Stimulated activated CD8-positive, alpha-beta memory T cell treated with anti-CD3 and anti-CD28 coated beads, Interleukin-4, amount 100 ng/mL, for 24 hours (primary cell): ENCODE data around the gene MEFV.

Experiments
- DNase-seq: peaks from one replicate; pipeline ENCODE4 v3.0.0-alpha.2; 2020; ENCODE audit warnings: low read depth

The MEFV gene

DNA sequence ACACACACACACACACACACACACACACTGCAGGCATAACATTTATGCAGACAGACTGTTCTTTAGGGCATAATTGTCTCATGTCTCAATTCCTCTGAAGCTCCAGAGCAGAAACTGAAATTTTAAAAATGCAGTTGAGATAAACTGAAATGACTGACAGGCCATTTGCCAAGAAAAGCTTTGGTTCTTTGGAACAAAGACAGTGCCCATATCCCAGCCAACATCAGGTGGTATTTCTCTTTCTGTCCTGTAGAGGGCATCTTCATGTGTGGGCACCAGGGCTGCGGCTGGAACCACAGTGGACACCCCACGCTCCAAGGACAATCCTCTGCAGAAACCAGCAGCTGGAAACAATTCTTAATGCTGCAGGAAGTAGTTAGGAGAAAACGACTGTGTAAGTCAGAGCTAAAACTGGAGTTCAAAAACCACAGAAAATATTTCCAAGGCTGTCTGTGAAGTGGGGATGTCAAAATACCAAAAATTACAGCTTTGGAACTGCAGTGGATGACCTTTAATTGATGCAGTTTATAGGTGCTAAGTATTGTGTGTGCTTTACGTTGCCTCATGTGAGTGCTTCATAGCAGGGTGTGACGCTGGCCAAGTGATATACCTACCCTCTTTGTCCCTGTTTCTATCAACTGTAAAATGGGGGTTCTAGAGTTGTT, 10.6 kb upstream of the MEFV start:
- no peak for DNase-seq

DNA sequence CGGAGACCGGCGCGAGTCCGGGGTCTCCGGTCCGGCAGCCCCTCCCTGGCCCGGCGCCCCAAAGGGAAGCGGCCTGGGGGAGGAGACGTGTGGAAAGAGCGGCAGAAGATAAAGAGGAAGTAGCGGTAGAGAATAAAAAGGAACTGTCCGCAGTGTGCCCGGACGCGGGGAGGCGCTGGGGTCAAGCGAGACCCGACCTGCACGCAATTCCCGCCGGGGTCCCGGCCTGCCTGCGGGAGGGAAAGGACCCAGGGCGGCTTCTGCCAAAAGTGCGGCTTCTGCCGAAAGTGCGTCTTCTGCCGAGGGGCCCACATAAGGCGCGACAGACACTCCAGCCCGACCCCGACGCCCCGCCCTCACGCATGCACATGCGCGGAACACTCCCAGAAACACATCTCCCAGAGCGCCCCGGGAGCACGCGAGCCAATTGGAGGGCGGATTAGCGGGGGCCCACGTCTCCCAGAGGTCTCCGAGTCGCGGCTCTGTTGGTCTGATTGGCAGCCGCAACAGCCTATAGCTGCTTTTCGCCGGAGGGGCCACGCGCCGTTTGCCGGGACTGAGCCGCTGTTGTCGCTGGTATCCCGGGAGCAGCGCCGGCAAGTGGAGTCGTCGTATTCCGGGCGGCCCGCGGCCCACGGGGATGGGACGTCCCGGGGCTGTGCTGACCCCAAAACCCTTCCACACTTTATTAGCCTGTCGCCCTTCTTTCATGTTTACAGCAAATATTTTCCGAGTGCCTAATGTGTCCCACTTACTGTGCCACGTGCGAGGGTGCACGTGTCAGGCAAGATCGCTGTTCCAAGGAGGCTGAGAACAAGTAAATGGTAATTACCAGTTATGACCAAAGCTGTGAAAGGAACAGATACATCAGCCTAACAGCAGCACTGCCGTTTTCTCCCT, 8.0 kb upstream of the MEFV start:
- peak; percentile 95 for DNase-seq

DNA sequence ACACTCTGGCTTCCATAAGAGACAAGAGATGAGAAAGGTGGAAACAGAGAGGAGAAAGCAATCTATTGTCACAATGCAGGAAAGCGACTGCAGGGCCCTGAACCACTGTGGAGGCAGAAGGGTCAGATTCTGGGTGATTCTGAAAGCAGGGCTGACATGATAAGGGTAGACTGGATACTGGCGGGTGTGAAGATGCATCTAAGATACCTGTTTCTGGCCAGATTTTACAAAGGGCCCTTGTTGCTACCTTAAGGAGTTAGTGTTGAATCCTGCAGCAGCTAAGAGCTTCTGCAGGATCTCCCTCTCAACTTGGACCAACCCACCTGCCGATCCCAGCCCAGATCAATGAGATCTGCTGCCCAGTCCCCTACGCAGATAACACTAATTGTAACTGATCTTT, 6.1 kb upstream of the MEFV start:
- DNase-seq: no peak

DNA sequence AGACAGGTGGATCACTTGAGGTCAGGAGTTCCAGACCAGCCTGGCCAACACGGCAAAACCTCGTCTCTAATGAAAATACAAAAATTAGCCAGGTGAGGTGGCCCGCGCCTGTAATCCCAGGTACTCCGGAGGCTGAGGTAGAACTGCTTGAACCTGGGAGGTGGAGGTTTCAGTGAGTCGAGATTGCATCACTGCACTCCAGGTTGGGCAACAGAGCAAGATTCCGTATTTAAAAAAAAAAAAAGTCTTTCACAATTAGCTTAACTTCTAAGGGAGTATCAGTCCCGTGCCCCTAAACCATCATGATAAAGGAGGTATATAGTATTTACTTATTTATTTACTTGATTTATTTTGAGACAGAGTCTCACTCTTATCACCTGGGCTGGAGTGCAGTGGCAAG, 3.4 kb upstream of the MEFV start:
- no peak for DNase-seq

DNA sequence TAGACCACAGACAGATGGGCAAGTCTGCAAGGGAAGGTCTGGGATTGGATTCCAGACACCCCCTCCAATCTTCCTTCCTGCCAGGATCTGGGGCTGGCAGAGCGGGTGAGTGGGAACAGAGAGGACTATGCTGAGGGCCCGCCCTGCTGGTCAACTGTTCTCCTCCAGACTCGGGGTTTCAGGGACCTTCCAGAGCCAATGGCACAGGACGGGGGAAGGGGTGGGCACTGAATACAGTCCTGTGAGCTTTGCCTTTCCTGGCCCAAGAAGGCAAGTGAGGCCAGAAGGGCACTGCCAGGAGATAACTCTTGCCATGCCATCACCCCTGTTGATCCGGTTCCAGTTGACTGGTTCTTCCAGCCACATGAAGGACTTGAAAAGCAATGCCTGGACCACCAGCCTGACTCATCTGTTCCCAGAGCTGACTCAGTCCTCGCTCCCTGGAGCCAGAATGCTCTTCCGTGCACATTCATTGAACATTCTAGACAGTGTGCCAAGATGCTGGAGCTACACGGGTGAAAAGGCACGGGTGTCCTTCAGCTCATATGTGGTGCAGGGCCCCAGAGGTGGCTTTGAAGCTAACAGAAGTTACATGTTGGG, 533 bp upstream of the MEFV start:
- no peak for DNase-seq

DNA sequence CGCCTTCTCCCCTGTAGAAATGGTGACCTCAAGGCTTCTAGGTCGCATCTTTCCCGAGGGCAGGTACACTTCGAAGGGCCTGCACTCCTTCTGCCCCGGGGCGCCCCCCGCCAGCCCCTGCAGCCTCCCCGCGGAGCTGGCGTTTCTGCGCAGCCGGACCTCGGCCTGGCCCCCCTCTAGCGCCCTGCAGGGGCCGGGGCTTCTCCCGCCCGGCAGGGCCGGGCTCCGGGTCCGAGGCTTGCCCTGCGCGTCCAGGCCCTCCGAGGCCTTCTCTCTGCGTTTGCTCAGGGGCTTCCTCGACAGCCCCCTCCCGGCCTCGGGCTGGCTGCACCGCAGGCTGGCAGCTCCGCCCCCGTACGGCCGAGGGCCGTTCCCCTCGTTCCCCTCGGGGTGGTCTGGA, 2.1 kb downstream of the MEFV start:
- no peak for DNase-seq

DNA sequence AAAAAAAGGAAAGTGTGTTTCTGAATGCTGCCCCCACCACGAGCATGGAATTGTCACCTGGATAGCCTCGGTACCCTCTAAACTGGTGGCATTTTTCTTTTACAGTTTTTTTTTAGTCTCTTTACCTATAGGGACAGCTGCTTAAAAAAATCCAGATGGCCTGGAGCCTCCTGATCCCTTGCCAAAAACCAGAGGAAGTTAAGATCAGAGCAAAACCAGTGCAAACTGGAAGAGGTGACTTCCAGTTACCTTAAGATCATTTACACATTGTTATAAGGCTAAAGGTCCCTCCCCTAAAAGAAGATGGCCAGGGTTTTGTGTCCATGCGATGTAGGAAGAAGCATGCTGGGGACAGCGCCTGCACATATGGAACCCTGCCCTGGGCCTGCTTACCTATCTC, 3.5 kb downstream of the MEFV start:
- DNase-seq: no peak

DNA sequence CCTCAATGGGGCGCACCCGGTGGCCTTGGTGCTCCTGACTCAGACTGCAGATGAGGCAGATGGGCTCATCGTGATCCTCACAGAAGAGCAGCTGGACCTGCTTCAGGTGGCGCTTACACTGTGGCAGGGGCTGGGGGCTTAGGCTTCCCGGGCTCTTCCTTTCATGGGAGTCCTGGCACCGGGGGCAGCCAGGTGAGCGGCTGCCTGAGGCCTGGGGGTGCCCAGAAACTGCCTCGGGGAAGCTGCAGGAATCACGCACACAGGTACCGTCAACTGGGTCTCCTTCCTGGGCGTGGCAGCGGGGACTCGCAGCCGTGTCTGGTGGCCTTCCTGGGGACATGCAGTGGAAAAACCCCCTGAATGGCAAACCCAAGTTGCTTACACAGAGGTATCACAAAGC, 7.0 kb downstream of the MEFV start:
- no peak for DNase-seq

DNA sequence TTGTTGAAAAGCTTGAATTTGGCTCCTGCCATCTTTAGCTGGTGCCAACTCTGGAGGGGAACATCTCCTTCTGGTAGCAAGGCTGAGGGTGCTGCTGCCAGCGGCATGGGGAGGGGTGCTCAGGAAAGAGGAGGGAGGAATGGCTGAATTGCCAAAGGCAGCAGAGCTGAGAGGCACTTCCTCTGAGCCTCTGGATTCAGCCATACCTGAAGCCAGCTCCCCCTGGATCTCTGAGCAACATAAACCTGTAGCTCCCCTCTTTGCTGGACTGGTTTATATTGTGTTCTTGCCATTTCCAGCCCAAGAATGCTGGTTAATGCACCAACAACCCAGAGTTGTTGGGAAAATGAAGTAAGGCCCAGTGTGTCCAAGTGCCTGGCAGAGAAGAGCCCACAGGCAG, 7.4 kb downstream of the MEFV start:
- no peak for DNase-seq

DNA sequence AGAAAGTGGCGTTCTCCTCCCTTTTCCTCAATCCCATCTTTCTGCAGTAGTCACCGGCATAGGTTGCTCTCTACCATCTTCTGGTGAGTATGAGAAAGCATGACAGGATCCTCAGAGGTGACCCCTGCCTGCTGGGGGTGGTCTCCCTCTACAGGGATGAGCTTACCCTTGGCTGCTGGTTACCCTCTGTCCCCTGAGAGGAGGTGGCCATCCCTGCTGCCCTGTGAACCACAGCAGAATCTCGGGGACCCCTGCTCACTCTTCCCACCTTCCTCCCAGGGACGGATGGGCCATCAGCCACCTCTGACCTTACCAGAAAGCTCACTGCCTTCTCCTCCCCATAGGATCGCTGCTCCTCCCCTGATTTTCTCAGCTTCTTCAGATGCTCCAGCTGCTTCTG, 7.8 kb downstream of the MEFV start:
- DNase-seq: no peak

DNA sequence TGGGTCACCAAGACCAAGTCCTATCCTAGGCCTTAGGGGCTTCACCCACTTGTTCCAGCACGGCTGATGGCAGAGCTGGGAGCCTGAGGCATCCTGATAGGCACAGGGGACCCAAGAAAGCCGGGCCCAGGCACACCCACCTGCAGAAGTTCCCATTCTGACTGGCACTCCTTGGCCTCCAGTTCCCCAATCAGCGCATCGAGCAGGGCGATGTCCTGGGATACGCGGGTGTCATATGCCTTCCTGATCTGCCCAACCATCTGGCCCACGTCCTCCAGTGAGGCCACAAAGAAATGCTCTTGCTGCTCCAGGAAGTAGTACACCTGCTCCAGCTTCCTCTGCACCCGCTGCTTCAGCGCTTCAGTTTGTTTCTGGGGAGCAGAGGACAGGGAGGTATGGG, 9.6 kb downstream of the MEFV start:
- DNase-seq: no peak

DNA sequence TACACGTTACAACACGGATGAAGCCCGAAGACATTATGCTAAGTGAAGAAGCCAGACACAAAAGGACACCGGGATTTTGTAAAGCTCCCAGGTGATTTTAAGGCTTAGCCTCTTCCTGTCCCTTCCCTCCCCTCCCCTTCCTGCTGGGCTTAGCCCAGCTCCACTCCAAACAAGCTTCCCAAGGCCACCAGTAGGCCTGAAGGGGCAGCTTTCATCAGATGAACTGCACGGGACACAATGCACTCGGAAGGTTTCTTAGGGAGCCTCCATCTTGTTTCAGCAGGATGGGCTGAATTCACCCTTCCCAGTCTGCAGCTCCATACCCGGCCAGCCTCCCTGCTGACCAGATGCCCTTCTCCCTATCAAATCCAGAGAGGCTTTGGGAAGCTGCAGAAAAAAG, 10.4 kb downstream of the MEFV start:
- no peak for DNase-seq

DNA sequence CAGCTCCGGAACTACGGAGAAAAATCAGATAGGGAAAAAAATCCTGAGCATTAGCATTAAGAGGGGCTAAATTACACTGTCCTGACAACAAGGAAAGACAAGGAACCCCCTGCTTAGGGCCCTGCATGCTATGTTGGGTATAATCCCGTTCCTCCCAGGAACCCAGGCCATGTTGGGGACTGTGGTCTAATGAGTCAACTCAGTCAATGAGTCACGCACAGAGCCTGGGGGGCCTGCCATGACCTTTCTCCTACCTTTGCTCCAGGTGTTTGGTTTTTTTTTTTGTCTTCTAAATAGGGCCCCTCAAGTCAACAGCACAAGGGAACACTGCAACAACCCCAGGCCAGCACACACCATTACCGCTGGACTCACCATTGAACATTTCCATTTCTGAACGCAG, 12.6 kb downstream of the MEFV start:
- DNase-seq: no peak

DNA sequence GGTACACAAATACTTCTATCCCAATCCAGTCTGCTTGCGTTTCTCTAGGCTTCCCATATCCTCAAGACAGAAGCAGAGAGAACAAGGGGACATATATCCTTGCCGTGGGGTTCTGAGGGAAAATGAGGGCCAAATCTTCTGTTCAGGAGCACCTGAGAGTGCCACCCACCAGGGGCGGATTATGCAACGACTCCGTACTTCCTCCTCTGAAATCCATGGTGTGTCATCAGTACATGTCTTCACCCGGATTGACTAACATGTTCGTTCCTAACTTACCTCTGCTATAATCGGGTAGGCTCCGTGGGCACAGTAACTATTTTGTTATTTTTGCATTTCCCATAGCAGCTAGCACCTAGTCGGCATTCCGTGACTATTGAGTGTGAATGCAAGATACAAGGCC, 13.7 kb downstream of the MEFV start:
- no peak for DNase-seq

DNA sequence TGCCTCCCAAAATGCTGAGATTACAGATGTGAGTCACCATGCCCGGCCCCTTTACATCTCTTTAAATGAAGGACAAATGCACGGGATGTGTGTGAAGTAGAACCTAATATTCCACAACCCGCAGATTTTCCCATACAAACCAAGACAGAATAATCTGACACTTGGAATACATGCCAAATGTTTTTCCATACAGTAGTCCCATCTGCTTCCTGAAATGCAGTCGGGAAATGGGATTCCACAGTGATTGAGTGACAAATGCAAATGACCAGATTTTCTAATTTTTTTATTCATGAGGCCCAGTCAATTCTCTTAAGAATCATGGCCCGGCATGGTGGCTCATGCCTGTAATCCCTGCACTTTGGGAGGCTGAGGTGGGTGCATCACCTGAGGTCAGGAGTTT, 14.7 kb downstream of the MEFV start:
- DNase-seq: no peak

DNA sequence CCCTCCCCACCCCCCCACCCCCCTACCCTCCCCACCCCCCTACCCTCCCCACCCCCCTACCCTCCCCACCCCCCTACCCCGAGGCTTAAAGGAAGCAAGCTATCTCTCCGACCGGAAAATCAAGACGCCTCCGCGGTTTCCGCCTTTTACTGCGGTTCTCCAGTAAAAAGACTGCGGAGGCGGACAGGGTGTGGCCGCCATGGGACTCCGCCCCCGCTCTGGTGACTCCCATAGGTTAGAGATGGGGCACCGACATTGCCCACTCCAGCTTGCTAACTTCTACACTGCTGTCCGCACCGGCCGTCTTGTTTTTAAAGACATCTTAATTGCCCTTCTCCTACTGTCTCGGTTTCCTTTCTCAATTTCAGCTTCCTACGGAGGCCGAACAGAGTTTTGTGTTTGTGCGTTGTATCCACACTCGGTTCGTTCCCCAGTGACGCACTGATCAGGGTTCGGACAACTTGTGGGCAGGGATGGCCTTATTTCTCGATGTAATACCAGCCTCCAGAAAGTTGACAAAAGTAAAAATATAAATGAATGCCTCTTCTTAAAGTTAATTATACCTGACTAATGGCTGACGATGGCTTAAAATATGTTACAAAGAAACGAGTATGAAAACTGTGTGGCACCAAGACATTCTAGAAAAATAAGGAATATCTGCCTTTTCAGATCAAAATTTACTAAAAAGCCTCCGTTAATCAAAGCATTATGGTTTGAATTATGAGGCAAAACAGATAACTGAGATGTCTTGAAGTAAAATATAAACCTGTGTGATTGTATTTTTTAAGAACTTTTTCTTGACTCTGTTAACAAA, 20.4 kb downstream of the MEFV start:
- DNase-seq: peak; percentile 18

DNA sequence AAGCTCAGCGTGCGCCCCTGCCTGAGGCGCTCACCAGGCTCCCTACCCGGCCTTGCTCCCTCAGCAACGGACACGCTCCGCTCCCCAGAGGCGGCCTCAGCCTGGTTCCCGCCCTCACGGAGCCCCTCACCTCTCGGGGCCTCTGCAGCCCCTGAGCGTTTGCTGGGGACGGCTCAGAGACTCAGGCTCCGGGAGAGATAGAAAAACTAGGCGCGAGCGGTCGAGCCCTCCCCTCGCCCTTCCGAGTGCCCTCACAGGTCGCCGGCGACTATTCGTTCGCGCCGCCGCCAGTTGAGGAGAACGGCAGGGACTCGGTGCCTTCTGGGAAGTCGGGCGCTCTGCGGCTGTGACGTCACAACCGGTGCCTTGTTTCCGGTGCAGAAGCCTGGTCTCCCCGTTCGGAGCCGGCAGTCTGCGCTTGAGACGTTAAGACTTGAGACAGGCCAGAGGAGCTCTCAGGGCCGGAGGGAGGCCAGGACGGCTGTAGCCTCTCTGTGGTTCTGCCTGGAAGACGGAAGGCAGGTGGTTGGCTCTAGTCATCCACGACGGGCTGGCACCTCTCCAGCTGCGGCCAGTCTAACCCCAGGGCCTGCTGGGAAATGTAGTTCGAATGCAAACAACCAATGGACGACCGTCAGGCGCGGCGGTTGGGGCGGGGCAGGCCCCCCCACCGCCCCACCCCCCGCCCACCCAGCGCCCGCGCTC, 21.4 kb downstream of the MEFV start, which contains the start of gene ZNF200:
Gene ZNF200 (minus strand): TSS at position 302 of the 705 bp plus-strand sequence. CDS start 1,403 bp downstream, outside the sequence.
- DNase-seq: peak; percentile 87

DNA sequence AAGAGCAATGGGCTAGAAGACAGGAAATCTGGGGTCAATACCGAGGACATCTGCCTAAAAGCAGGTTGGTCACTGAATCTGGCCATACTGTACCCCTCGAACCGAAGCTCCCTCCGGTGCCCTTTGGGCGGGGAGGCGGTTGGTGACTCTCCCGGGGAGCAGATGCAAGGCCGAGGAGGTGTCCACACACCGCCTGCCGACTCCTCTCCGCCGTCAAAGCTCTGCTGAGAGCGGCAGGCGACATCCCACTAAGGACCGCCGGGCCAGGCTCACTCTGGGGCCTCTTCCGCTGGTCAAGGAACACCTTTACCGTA, 21.9 kb downstream of the MEFV start:
- DNase-seq: no peak

DNA sequence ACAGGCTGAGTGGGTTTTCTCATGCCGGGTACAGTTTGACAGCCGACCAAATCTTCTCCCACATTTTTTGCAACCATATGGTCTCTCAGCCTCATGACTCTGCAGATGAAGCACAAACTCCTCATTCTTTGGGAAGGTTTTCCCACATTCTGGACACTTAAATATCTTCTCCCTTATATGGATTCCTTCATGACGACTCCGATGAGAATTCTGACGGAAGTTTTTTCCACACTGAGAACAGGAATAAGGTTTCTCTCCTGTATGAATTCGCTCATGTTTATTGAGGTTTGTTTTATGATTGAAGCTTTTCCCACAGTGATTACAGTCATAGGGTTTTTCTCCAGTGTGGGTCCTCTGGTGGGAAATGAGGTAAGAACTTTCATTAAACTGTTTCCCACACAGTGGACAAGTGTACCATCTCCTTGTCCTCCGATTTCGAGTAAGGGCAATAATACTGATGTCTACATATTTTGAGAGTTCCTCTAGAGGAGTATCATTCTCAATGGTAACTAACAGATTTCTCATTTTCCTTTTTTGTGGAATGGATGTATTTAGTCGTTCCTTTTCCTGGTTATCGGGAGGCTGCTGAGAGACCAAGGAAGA, 32.4 kb downstream of the MEFV start:
- no peak for DNase-seq

DNA sequence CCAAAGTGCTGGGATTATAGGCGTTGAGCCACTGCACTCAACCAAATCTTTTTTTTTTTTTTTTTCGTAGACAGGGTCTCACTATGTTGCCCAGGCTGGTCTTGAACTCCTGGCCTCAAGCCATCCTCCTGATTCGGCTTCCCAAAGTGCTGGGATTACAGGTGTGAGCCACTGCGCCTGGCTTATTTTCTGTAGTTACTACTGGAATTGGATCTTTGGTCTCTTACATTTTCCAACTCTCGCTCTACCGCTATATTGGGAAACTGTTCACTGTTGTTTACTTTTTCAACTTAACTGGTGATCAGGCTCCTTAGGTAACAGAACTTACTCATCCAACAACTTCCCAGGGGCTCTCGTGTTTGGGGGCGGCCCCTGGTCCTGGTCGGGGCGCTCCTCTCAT, 35.6 kb downstream of the MEFV start:
- DNase-seq: no peak

DNA sequence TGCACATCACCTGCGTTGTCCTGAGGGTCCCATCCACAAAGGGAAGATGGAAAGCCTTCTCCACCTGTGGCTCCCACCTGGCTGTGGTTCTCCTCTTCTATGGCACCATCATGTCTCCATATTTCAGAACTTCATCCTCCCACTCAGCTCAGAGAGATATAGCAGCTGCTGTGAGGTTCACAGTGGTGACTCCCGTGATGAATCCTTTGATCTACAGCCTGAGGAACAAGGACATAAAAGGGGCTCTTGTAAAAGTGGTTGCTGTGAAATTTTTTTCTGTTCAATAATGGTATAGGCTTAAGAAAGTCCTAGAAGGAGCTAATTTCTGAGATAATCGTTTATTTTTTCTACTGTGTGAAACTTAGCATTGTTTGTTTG, 40.2 kb downstream of the MEFV start:
- no peak for DNase-seq
